HUDEP-2 (cell line): ENCODE results near the gene PRKCQ.

Experiments used
- DNase-seq, 76 experiments: peaks; one replicate each; lab custom pipeline; 2025; ENCODE audit not compliant: unreplicated experiment in 76 of 76; lab: John Stamatoyannopoulos, UW

Gene PRKCQ

DNA sequence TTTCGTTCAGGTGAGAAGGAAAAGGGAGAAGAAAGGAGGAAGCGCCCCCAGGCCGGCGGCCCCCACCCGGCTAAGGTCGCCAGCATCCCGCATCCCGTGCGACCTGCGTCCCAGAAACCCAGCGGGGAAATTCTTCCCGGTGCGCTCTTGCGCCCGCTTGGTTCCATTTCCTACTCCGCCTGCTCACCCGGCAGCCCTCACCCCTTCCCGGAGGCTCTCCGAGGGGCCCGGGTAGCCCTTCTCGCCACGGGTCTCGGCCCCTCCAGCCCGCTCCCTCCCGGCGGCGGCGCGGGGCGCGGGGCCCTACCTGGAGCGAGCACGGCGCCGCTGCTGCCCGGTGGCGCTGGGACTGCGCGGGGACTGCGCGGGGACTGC, at the start of gene PRKCQ:
Gene PRKCQ (minus strand): TSS at position 373 of the 375 bp plus-strand sequence. CDS start 65,141 bp downstream, outside the sequence.
- DNase-seq: peak in 11 of 76 experiments; percentile 30 to 81 (median 45)

DNA sequence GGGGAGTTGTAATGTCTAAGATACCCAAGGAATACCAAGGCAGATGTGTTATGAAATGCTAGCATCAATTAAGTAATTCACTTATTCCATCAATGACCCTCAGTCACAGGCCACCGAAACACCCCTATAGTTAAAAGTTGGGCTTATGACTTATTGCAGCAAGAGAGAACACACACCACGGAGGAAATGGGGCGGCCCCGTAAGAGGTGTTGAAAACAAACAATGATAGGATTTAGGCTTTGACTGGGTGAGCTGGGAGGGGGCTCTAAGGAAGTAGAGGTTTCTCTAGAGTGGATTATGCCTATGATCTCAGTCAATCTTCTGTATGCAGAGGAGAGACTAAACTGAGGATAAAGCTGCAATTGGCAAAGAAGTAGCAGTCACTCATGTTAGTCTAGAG, 45.4 kb upstream of the PRKCQ start:
- DNase-seq: no peak

DNA sequence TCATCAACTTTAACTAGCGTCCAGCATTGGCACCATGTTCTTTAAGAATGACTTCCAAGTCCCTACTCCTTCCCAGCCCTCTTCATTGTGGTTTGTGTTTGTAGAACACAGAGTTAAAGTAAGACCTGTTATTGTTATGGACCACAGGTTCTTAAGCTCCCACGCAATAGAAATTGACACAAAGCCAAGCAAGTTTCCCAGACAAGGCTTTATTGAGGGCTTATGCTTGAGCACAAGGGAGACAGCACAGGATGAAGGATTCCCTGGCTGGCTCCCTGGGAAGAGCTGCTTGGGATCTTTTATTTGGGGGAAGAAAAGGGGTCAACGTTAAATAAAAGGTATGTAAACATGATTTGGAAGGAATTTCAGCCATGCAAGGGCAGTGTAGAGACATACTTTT, 44.3 kb upstream of the PRKCQ start:
- no peak for DNase-seq

DNA sequence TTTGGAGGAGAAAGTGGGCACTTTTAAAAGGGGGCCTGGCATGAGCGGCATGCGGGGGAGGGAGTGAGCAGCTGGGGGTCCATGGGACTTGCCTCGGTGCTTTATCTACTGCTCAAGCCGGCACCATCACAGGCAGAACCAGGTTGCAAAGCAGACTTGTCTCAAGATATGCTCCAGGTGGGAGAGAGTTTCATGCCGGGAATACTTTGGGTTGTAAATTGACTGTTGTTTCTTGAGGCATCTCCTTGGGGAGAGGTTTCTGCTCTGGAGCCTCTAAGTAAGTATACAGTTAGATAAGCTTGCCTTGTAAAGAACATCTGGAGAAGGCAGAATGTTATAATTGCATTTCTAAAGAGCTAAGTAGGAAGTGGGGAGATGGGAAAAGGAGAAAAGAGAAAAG, 42.8 kb upstream of the PRKCQ start:
- no peak for DNase-seq

DNA sequence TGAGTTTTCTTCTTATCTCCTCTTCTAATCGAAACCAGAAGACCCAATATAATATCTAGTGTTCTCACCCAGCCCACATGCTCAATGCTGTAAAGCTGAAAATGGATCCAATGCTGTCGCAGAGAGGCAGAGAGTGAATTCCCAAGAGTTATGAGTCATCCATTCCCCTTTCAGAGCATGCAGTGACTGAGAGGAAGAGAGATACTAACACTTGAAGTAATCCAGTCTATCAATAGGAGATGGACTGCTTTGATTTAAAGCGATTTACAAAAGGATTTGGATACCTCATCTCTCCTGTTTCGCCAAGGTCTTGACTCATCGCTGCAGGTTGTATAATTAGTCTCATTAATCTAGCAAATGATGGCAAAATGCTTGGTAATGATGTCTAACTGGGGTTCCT, 41.5 kb upstream of the PRKCQ start:
- no peak for DNase-seq

DNA sequence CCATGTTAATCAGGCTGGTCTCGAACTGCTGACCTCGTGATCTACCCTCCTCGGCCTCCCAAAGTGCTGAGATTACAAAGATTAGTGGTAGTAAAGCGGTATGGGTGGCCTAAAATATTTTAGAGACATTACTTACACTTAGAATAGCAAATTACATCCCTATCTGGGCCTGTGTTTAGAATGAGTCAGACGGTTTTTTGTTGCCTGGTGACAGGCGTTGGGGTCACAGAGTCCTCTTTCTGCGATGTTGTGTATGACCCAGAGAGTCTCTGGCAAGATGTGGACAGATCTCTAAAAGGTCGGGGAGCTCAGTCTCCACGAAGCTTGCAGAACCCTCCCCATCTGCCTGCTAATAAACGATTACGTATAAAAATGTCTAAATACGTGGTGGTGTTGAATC, 39.6 kb upstream of the PRKCQ start:
- DNase-seq: no peak

DNA sequence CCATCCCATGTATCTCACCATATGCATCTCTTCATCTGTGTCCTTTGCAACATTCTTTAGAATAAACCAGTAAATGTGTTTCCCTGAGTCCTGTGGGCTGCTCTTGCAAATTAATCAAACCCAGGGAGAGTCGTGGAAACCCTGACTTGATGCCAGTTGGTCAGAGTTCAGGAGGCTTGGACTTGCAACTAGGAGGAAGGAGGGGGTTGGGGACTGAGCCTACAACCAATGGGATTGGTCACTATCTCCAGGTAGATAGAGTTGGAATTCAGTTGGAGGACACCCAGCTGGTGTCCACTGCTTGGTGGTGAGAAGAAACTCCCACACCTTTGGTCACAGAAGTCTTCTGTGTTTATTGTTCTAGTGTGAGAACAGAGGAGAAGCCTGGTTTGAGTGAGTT, 38.3 kb upstream of the PRKCQ start:
- no peak for DNase-seq

DNA sequence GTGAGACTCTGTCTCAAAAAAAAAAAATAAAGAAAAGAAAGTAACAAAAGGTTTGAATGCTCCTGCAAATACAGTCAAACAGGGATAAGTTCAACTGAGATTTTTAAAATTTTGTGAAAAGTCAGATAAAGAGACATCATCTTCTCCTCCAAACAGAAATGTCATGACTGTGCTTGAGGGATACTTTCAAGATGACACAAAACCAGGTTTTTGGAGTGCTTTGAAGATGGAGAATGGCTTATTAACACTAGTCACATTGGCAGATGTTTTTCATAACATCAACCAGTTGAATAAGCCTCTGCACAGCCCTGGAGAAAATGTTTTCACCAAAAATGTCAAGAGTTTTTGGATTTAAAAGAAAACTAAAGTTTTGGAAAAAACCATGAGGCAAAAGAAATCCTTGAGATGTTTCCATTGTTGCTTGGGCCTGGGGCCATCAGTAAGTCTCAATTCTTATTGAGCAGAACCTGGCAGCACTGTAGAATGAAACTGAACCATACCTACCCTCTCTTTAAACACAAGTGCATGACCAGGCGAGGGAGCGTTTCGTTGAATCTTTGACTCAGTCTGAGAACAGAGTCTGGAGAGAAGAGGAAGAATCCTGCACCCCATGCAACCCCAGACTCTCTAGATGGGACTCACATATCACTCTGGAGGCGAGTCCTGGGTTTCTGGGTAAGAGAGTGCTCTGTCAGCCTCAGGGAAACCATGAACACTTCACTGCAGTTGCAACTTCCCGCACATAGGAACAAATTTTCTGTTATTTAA, 37.4 kb upstream of the PRKCQ start:
- DNase-seq: no peak

DNA sequence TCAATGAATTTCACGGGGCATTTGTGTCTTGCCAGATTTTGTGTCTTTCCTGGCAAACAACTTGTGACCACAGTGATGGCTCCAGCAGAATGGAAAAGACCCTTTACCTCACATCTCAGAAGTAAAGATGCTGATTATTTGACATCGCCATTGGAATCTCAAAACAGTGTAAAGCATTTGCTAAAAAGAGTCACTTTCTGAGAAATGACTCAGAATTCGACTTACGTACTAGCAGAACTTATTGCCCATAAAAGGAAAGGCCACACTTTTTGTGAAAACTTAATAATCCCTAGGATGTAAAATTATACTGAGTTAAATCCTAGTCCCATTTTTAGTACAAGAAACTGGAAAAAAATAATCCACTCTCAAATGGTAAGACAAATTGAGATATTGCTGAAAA, 35.9 kb upstream of the PRKCQ start:
- no peak for DNase-seq

DNA sequence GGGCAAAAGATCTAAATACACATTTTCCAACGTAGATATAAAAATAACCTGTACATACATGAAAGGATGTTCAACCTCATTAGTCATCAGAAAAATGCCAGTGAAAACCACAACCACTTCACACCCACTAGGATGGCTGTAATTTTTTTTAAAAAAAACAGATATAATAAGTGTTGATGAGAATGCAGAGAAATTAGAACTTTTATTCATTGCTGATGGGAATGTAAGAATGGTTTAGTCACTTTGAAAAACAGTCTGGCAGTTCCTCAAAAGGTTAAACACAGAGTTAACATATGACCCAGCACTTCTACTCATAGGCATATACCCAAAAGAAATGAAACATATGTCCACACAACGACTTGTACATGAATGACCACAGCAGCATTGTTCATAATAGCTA, 32.3 kb upstream of the PRKCQ start:
- DNase-seq: no peak

DNA sequence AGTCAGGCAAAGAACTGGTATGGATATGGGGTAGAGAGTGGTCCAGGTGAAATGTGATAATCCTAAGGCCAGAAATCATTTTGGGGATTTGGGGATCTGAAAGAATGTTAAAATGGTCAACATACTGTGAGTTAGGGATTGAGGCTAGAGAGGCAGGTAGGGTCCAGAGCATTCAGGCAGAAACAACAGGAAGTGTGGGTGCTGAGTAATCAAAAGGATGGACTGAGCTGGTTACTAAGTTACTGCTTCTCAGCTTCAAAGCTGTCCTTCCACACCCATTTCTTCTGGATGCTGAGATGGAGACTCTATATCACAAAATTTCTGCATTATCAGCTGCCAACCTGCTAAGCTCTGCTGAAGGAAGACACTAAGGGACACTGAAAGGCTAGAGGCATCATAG, 30.6 kb upstream of the PRKCQ start:
- no peak for DNase-seq

DNA sequence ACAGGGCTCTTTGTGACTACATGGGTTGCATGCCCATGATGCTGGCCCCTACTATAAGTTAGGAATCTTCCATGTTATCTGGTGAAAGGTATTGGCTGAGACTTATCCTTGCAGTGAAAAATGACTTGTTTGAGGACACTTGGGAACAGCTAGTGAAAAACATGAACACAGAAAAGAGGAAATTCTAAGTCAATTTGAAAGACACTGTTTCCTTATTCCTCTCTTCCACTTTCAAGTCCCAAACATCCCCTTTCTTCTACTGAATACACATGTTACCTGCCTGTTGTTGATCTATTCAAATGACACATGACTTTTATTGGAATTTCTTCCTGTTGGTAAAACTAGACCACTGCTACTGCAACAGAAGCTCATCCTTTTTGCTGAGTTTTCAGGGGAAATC, 29.5 kb upstream of the PRKCQ start:
- no peak for DNase-seq

DNA sequence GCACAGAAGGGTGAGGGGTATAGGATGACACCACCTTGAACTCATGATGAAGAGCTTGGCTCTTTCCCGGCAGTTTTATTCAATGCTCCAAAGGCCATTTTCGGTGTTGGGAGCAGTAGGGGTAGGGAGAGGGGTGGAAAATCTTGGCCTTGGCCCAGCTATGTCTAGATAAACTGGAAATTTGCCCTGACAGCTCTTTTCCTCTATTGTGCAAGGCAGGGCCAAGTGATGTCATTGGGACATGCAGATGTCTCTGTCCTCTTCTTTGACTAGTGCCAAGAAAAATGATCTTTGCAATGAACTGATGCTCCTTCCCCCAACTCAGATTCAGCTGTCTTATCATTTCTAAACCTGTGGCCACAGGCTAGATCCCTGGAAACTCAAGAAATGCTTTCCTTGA, 27.7 kb upstream of the PRKCQ start:
- DNase-seq: no peak

DNA sequence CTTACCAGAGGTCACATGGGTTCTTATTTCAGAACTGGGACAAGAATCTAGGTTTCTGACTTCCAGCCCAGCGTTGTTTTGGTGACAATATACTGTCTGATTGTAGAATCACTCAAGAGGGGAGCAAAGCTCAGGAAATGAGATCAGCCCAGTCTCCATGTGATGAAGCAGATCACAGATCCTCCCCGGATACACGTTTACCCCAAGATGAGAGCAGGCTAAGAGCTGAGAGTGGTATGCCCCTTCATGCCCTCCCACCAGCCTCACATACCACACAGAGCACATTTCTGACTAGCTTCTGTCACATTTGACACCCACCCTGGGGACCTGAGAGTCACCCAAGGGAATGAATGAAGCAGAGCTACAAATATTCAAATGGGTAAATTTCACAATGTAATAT, 27.1 kb upstream of the PRKCQ start:
- no peak for DNase-seq

DNA sequence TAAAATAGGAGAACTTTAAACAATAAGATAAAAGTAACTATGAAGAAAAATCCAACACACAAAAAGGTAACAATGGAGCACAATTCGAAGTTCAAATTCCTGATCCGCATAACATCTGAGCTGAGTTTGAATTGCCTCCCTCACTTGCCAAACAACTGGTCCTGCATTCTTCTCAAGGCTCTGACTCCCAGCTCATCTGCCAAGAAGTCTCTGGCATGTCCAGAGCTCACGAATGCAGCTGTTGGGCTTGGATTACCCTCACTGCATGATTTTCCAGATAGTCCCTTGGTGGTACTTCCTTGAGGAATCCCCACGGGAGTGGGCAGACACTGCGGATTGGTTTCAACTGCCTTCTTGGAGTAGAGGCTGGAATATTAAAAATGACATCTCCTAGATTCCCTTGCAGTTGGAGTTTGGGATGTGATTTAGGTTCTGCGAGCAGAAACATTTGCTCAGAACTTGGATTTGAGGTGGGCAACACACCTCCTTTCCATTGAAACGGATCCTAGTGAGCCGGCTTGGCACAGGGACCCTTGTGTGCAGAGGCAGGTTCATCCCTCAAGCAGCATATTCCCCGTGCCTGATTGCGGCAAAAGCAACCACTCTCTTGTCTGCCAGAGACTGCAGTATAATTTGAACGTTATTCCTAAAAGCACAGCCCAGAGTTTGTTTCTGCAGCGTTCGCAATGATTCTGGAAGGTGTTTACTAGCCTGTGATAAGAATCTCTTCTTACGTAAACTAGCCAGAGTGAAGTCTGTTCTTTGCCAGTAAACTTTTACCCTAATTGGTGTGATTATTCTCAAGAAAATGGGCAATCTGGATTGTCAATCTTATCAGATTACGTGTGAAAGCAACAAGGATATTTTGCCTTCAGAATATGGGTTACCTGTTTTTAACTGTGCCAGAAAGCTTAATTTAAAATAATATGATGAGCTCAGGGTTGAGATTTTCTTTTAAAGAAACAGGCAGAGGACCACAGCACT, 23.4 kb upstream of the PRKCQ start:
- DNase-seq: no peak

DNA sequence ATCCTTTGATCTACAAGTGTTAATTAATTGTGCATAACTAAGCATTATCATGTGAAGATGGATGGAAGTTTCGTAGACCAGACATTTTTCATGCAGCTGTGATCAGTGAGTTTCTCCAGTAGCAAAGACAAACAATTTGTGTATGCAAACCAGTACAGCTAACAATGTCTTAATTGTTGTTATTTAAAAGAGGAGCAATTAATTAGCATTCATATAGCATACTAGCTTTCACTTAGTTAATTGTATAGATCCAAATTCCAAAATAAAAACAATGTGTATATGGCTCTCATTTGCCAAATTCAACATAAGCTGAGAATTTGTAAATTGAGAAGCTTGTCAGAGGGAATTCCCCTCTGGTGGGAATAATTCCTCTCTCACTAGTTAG, 22.6 kb upstream of the PRKCQ start:
- no peak for DNase-seq

DNA sequence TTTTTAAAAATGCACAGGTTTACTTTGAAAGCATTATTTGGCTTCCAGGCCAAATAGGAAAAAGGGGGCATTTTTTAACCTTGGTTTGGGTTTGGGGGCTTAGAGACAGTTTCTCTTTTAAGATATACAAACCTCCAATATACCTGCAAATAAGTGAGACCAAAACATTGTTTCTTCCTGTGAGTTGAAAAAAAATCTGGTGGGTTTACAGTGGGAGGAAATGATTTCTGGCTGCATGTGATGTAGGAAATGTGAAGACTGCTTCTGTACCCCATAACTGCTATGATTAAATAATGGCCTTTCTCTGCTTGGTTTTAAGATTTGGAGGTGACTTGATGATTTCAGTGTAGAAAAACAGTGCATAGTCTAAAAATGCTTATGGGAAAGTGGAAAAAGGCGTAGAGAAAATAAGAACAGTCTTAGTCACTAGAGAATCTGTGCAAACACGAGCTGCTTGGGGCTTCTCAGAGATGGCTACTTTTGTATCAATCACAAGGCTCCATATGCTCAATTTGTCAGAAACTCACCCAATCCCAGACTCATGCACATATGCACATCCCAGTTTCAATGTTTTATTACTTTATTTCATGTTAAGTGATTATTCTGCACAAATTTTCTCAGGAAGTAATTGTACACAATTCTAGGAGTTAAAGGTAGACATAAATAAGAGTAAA, 22.1 kb upstream of the PRKCQ start:
- DNase-seq: no peak

DNA sequence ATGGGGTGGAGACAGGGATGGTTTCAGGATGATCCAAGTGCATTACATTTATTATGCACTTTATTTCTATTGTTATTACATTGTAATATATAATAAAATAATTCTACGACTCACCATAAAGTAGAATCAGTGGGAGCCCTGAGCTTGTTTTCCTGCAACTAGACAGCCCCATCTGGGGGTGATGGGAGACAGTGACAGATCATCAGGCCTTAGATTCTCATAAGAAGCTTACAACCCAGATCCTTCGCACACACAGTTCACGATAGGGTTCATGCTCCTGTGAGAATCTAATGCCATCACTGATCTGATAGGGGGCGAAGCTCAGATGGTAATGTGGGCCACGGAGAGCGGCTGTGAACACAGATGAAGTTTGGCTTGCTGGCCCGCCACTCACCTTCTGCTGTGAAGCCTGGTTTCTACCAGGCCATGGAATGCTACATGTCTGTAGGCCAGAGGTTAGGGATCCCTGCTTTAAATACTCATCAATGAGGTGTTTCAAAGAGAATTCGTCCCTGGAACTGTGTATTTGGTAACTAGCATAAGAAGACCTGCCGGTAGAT, 21.2 kb upstream of the PRKCQ start:
- DNase-seq: no peak

DNA sequence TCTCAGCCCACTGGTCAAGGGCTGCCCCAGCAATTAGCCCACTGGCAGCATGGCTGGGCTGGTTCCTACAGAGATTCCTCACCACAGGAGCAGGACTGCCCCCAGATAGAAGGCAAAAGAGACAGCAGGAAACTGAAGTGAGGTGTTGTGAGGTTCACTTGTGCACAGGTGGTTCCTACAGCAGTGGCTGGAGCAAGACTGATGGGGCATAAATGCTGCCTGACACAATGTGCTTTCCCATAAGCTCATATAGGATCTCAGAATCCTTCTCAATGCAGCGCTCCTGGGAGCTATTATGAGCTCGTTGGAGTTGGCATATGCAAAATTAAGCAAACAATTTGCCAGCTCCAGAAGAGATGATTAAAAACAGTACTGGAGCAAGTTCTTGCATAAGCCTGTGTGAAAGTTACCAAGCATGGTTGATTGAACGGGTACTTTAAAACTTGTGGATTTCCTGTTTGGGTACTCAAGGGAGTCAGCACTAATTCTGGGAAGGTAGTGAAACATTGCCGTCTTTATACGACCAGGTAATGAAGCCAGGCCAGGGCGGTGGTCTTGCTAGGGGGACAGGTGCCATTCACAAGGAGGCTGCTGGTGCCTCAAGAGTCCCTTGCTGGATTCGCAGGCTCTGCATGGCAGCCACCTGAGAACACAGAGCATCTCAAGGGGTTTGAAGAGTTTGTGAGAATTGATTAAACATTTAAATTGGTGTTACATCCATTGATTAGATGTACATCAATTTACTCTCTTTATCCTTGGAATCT, 20.3 kb upstream of the PRKCQ start:
- DNase-seq: no peak

DNA sequence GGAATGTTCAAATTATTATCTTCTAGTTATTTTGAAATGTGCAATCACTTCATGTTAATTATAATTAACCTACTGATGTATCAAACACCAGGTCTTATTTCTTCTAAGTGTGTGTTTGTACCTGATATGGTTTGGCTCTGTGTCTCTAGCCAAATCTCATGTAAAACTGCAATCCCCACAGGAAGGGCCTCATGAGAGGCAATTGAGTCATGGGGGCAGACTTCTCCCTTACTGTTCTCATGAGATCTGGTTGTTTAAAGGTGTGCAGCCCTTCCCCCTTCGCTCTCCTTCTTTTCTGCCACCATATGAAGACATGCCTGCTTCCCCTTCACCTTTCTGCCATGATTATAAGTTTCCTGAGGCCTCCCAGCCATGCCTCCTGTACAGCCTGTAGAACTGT, 18.6 kb upstream of the PRKCQ start:
- no peak for DNase-seq
